OCI-LY1 (cell line): ENCODE results near the gene ETV1.
A peak's percentile ranks its signal among the peaks of the same experiment; 100 is the strongest.

Experiments
- H2AFZ ChIP-seq: fragments of 200-600 bp; sonication (generic), shearing (Covaris generic); 2 replicates; pipeline ENCODE4 v1.6.0; 2014; ENCODE audit warnings: antibody characterized with exemption, mild to moderate bottlenecking, low read length
- H3F3A ChIP-seq: fragments of 200-600 bp; sonication (generic), shearing (Covaris generic); 2 replicates; pipeline ENCODE4 v1.6.0; 2014; ENCODE audit warnings: mild to moderate bottlenecking, antibody characterized with exemption, low read length, moderate library complexity; ENCODE audit not compliant: insufficient read depth
- H3K27ac ChIP-seq: fragments of 200-600 bp; sonication (generic); 2 replicates; pipeline ENCODE4 v1.5.1; 2014; ENCODE audit warnings: low read length, mixed run types, mild to moderate bottlenecking, low read depth; ENCODE audit not compliant: poor library complexity, severe bottlenecking
- H3K27me3 ChIP-seq: fragments of 200-600 bp; sonication (generic); 2 replicates; pipeline ENCODE4 v1.6.0; 2014; ENCODE audit warnings: antibody characterized with exemption, mild to moderate bottlenecking, low read length, moderate library complexity; ENCODE audit not compliant: insufficient read depth
- H3K36me3 ChIP-seq: fragments of 200-600 bp; sonication (generic); 2 replicates; pipeline ENCODE4 v1.6.1; 2014; ENCODE audit warnings: mild to moderate bottlenecking, antibody characterized with exemption, low read length, moderate library complexity, mixed read lengths; ENCODE audit not compliant: insufficient read depth
- H3K4me1 ChIP-seq: fragments of 200-600 bp; sonication (generic); 2 replicates; pipeline ENCODE4 v1.5.1; 2014; ENCODE audit warnings: mild to moderate bottlenecking, low read length, moderate library complexity; ENCODE audit not compliant: insufficient read depth, severe bottlenecking
- H3K4me2 ChIP-seq: fragments of 200-600 bp; sonication (generic), shearing (Covaris generic); 2 replicates; pipeline ENCODE4 v1.6.1; 2014; ENCODE audit warnings: low read length
- H3K4me3 ChIP-seq: fragments of 200-600 bp; sonication (generic); 2 replicates; pipeline ENCODE4 v1.5.1; 2014; ENCODE audit warnings: low read length, low read depth, mild to moderate bottlenecking, mixed read lengths; ENCODE audit not compliant: poor library complexity, severe bottlenecking
- H3K79me2 ChIP-seq: fragments of 200-600 bp; shearing (Covaris generic); 2 replicates; pipeline ENCODE4 v1.6.1; 2016; ENCODE audit warnings: mixed run types, low read length, mixed read lengths; ENCODE audit not compliant: insufficient read depth
- H3K9ac ChIP-seq: fragments of 200-600 bp; sonication (generic), shearing (Covaris generic); 2 replicates; pipeline ENCODE4 v1.6.1; 2014; ENCODE audit warnings: mild to moderate bottlenecking, low read length, mixed read lengths
- H3K9me2 ChIP-seq: fragments of 200-600 bp; sonication (generic), shearing (Covaris generic); 2 replicates; pipeline ENCODE4 v1.6.1; 2014; ENCODE audit warnings: low read depth, mild to moderate bottlenecking, low read length, mixed read lengths
- H3K9me3 ChIP-seq: fragments of 200-600 bp; shearing (Covaris generic); 2 replicates; pipeline ENCODE4 v1.6.1; 2014; ENCODE audit warnings: low read length, mixed read lengths
- H4K20me1 ChIP-seq: fragments of 200-600 bp; sonication (generic), shearing (Covaris generic); 2 replicates; pipeline ENCODE4 v1.6.0; 2016; ENCODE audit warnings: mild to moderate bottlenecking, low read length; ENCODE audit not compliant: insufficient read depth
- EZH2 ChIP-seq: fragments of 200-600 bp; sonication (generic), shearing (Covaris generic); IDR thresholded peaks from 2 replicates; pipeline ENCODE4 v1.8.0; 2017; ENCODE audit warnings: borderline replicate concordance, mixed run types, mild to moderate bottlenecking, antibody characterized with exemption, low read length, moderate library complexity, mixed read lengths
- TF ChIP-seq, protein P1 (sequence below): fragments of 200-600 bp; sonication (generic), shearing (Covaris generic); IDR thresholded peaks from 2 replicates; pipeline ENCODE4 v1.5.1; 2017; ENCODE audit warnings: mild to moderate bottlenecking, antibody characterized with exemption, low read length, moderate library complexity, mixed read lengths

The ETV1 gene

DNA sequence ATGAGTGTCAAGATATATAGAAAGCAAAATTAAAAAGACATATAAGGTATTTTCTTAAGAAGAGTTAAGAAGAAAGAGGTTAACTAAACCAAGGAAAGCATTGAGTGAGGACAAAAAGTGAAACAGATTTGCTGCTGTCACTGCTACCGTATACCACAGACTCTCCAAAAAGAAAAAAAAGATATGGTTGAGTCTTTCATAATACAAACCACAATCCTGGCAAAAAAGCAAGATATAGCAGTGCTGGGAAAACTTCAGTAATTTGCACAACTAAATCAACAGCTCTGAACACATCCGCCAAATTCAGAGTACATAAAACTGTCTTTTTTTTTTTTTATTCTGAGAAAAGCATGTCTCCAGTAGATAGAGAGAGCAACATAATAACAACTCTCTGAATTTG is 114.7 kb downstream of the ETV1 start:
- Histone ChIP-seq H3K27me3 (no peaks in the 10 kb centered on the region), H3K4me3 (no peak overlapping the region), H3K79me2 (no peaks in the 10 kb centered on the region), H3K9me3 (peaks cover 3% of the 10 kb centered on the region; the same call in 1 of the 2 replicates), H3F3A (no peaks in the 10 kb centered on the region), H3K4me2 (peak overlapping the region; percentile 11; the same call in 1 of the 2 replicates), H3K4me1 (peaks cover 14% of the 10 kb centered on the region), H3K9me2 (no peaks in the 10 kb centered on the region), H2AFZ (peak overlapping the region; percentile 64), H4K20me1 (no peaks in the 10 kb centered on the region), H3K36me3 (no peaks in the 10 kb centered on the region), H3K27ac (no peak overlapping the region), H3K9ac (no peak overlapping the region)
- TF ChIP-seq, protein P1, sequence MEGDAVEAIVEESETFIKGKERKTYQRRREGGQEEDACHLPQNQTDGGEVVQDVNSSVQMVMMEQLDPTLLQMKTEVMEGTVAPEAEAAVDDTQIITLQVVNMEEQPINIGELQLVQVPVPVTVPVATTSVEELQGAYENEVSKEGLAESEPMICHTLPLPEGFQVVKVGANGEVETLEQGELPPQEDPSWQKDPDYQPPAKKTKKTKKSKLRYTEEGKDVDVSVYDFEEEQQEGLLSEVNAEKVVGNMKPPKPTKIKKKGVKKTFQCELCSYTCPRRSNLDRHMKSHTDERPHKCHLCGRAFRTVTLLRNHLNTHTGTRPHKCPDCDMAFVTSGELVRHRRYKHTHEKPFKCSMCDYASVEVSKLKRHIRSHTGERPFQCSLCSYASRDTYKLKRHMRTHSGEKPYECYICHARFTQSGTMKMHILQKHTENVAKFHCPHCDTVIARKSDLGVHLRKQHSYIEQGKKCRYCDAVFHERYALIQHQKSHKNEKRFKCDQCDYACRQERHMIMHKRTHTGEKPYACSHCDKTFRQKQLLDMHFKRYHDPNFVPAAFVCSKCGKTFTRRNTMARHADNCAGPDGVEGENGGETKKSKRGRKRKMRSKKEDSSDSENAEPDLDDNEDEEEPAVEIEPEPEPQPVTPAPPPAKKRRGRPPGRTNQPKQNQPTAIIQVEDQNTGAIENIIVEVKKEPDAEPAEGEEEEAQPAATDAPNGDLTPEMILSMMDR: no peak
- TF ChIP-seq EZH2: no peak

DNA sequence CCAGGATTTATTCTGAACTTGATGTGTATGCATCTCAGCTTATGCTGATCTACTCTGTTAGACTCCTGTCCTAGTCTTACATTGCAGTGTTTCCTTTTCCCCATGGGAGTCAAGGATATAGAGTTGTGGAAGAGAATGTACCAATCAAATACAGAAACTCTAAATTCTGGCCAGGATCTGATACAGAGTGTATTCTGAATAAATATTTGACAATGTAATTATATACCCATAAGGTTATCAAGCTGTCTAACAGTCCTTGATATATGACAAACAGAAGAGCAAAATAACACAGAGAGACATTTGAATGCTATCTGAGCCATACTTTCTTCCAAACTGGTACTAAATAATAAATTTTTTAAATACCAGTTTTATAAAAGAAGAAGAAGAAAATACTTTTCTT is 116.8 kb downstream of the ETV1 start:
- Histone ChIP-seq H3K27ac (no peak overlapping the region), H3K9me2 (no peaks in the 10 kb centered on the region), H3K4me1 (peaks cover 14% of the 10 kb centered on the region), H3K79me2 (no peaks in the 10 kb centered on the region), H3K27me3 (no peaks in the 10 kb centered on the region), H3K4me2 (no peak overlapping the region), H3K9me3 (peaks cover 3% of the 10 kb centered on the region; the same call in 1 of the 2 replicates), H3K36me3 (no peaks in the 10 kb centered on the region), H3K9ac (no peak overlapping the region), H3F3A (no peaks in the 10 kb centered on the region), H2AFZ (no peak overlapping the region), H3K4me3 (no peak overlapping the region), H4K20me1 (no peaks in the 10 kb centered on the region)
- TF ChIP-seq EZH2: no peak
- TF ChIP-seq, protein P1: no peak

DNA sequence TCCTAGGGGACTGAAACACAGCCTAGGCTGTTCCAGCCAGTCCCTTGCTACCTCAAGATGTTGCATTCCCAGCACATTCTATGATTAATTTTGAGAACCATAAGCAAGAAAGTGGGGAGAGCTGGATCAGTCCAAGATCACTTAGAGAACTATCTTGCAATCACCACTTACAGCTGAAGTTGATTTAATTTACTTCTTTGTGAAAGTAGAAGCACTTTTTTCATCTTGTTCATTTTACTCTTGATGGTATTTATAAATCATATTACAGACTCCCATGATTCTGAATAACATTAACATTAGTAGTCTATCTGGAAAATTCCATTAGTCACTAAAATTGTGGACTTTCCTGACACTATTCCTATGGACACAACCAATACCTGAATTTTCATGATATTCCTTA is 118.5 kb downstream of the ETV1 start:
- no peaks in the 10 kb centered on the region for H3K79me2 ChIP-seq
- no peak overlapping the region for H3K27ac ChIP-seq
- peaks cover 14% of the 10 kb centered on the region for H3K4me1 ChIP-seq
- no peaks in the 10 kb centered on the region for H3F3A ChIP-seq
- H3K9ac ChIP-seq: no peak overlapping the region
- H3K36me3 ChIP-seq: no peaks in the 10 kb centered on the region
- no peaks in the 10 kb centered on the region for H4K20me1 ChIP-seq
- TF ChIP-seq EZH2: no peak
- TF ChIP-seq, protein P1: no peak
- no peaks in the 10 kb centered on the region for H3K27me3 ChIP-seq
- H3K4me2 ChIP-seq: no peak overlapping the region
- H2AFZ ChIP-seq: no peak overlapping the region
- H3K9me2 ChIP-seq: no peaks in the 10 kb centered on the region
- H3K4me3 ChIP-seq: no peak overlapping the region
- peaks cover 8% of the 10 kb centered on the region; the same call in 1 of the 2 replicates for H3K9me3 ChIP-seq
